H1 (cell line): Measurements from ENCODE around the gene STARD13. TPM values are rescaled to one million over a fixed set of nuclear protein-coding genes. Genes with fewer than 3 reads are reported as not detected.

Source experiments
- CTCF ChIA-PET: fragments of 300-600 bp; sonication (Branson Sonifier 250); formaldehyde crosslinking; loops from one replicate; lab custom pipeline; 2021; ENCODE audit not compliant: partially characterized antibody; lab: Charles Lee
- POLR2A ChIA-PET: fragments of 300-600 bp; sonication (Branson Sonifier 250); formaldehyde crosslinking; loops from one replicate; lab custom pipeline; 2021; ENCODE audit warnings: inconsistent platforms; ENCODE audit not compliant: partially characterized antibody; lab: Charles Lee
- DNase-seq, 2 experiments: peaks; one replicate each; pipeline versions ENCODE4 v3.0.0 to v3.0.0-alpha.2; 2010 to 2022; ENCODE audit warnings: low spot score in 2 of 2, low read depth in 1 of 2, mixed read lengths in 1 of 2
- FAIRE-seq: peaks from 2 replicates; lab custom pipeline; 2011; peaks lifted over from hg19 to GRCh38; lab: Jason Lieb, UNC
- H2AFZ ChIP-seq: 2 replicates; pipeline ENCODE4 v1.8.1; 2012; ENCODE audit warnings: low read length, inconsistent platforms
- H2AK5ac ChIP-seq: 2 replicates; pipeline ENCODE4 v1.6.1; 2013; ENCODE audit warnings: low read depth, low read length
- H2BK120ac ChIP-seq: replicated peaks from 2 replicates; pipeline ENCODE3; 2013; ENCODE audit warnings: low read depth, low read length, inconsistent platforms
- H2BK12ac ChIP-seq: 2 replicates; pipeline ENCODE4 v1.6.1; 2013; ENCODE audit warnings: low read depth, low read length
- H2BK15ac ChIP-seq: 2 replicates; pipeline ENCODE4 v1.6.1; 2013; ENCODE audit warnings: low read length
- H2BK20ac ChIP-seq: 2 replicates; pipeline ENCODE4 v1.6.1; 2013; ENCODE audit warnings: low read length
- H2BK5ac ChIP-seq: 2 replicates; pipeline ENCODE4 v1.6.1; 2013; ENCODE audit warnings: low read depth, low read length
- H3K14ac ChIP-seq: 2 replicates; pipeline ENCODE4 v1.6.1; 2013; ENCODE audit warnings: inconsistent platforms; ENCODE audit not compliant: insufficient read length
- H3K18ac ChIP-seq: 2 replicates; pipeline ENCODE4 v1.6.1; 2013; ENCODE audit warnings: low read length; ENCODE audit errors: extremely low read depth
- H3K23ac ChIP-seq: 2 replicates; pipeline ENCODE4 v1.6.1; 2013; ENCODE audit warnings: inconsistent platforms; ENCODE audit not compliant: insufficient read length
- H3K23me2 ChIP-seq: 2 replicates; pipeline ENCODE4 v1.6.1; 2013; ENCODE audit warnings: low read depth, low read length
- H3K27ac ChIP-seq: 2 replicates; pipeline ENCODE4 v1.6.1; 2011; ENCODE audit warnings: low read depth, low read length, inconsistent platforms
- H3K27me3 ChIP-seq, 4 experiments: replicated peaks in 1 of 4; 1 replicate in 1 of 4; 2 replicates in 3 of 4; pipeline versions ENCODE4 v1.6.1 to v1.8.1; 2011 to 2013; ENCODE audit warnings: low read length in 3 of 4, mild to moderate bottlenecking in 3 of 4, inconsistent platforms in 2 of 4, mixed read lengths in 2 of 4, moderate library complexity in 1 of 4; ENCODE audit not compliant: control insufficient read depth in 3 of 4, insufficient read depth in 3 of 4; ENCODE audit errors: extremely low read depth in 1 of 4
- H3K36me3 ChIP-seq, 4 experiments: 2 replicates each; pipeline versions ENCODE4 v1.6.1 to v1.8.1; 2011 to 2013; ENCODE audit warnings: mild to moderate bottlenecking in 4 of 4, low read length in 3 of 4, moderate library complexity in 2 of 4, control low read depth in 1 of 4, inconsistent platforms in 1 of 4; ENCODE audit not compliant: insufficient read depth in 4 of 4, control insufficient read depth in 2 of 4
- H3K4ac ChIP-seq: replicated peaks from 2 replicates; pipeline ENCODE3; 2013; ENCODE audit warnings: low read length, low read depth, mixed read lengths, inconsistent platforms; ENCODE audit not compliant: insufficient read length
- H3K4me1 ChIP-seq, 4 experiments: replicated peaks in 1 of 4; 1 replicate in 1 of 4; 2 replicates in 3 of 4; pipeline versions ENCODE4 v1.6.1 to v1.8.1; 2011 to 2013; ENCODE audit warnings: low read length in 3 of 4, inconsistent platforms in 2 of 4, mixed read lengths in 1 of 4; ENCODE audit not compliant: insufficient read depth in 4 of 4, control insufficient read depth in 3 of 4
- H3K4me2 ChIP-seq, 2 experiments: 2 replicates each; pipeline versions ENCODE4 v1.6.1 to v1.8.1; 2011 to 2013; ENCODE audit warnings: low read depth in 2 of 2, low read length in 2 of 2, control low read depth in 1 of 2, inconsistent platforms in 1 of 2, mild to moderate bottlenecking in 1 of 2; ENCODE audit not compliant: insufficient read depth in 1 of 2
- H3K4me3 ChIP-seq, 4 experiments: fragments of 200-600, 300-600 bp in 1 of 4; sonication (generic), shearing (Covaris generic), sonication (Bioruptor Twin) in 1 of 4; 2 replicates each; pipeline versions ENCODE4 v1.5.1 to v1.8.1; 2011 to 2016; ENCODE audit warnings: low read length in 4 of 4, low read depth in 3 of 4, control low read depth in 2 of 4, inconsistent platforms in 2 of 4, mild to moderate bottlenecking in 2 of 4, mixed read lengths in 1 of 4, moderate library complexity in 1 of 4; ENCODE audit not compliant: insufficient read depth in 2 of 4; ENCODE audit errors: extremely low read depth in 1 of 4
- H3K56ac ChIP-seq: replicated peaks from 2 replicates; pipeline ENCODE3; 2013; ENCODE audit warnings: low read depth, mild to moderate bottlenecking, mixed read lengths, low read length, inconsistent platforms; ENCODE audit not compliant: insufficient read length
- H3K79me1 ChIP-seq: 2 replicates; pipeline ENCODE4 v1.6.1; 2013; ENCODE audit warnings: low read depth, low read length, control low read depth
- H3K79me2 ChIP-seq, 2 experiments: 2 replicates each; pipeline versions ENCODE4 v1.6.1 to v1.8.1; 2012 to 2013; ENCODE audit warnings: low read length in 2 of 2, mild to moderate bottlenecking in 2 of 2, inconsistent platforms in 1 of 2; ENCODE audit not compliant: insufficient read depth in 2 of 2, control insufficient read depth in 1 of 2
- H3K9ac ChIP-seq, 4 experiments: replicated peaks in 1 of 4; 1 replicate in 1 of 4; 2 replicates in 3 of 4; pipeline versions ENCODE4 v1.6.1 to v1.8.1; 2011 to 2013; ENCODE audit warnings: low read depth in 3 of 4, low read length in 3 of 4, control low read depth in 2 of 4, mild to moderate bottlenecking in 2 of 4, moderate library complexity in 2 of 4, inconsistent platforms in 1 of 4; ENCODE audit errors: extremely low read depth in 1 of 4
- H3K9me3 ChIP-seq, 2 experiments: 2 replicates each; pipeline versions ENCODE4 v1.6.1 to v1.8.1; 2012 to 2013; ENCODE audit warnings: mild to moderate bottlenecking in 2 of 2, moderate library complexity in 2 of 2, control low read depth in 1 of 2, inconsistent platforms in 1 of 2, low read depth in 1 of 2, low read length in 1 of 2, mixed read lengths in 1 of 2; ENCODE audit not compliant: insufficient read depth in 2 of 2
- H4K20me1 ChIP-seq, 2 experiments: replicated peaks in 1 of 2; 2 replicates each; pipeline versions ENCODE3 to v1.8.1; 2011 to 2013; ENCODE audit warnings: inconsistent platforms in 2 of 2, low read length in 2 of 2, mild to moderate bottlenecking in 1 of 2; ENCODE audit not compliant: insufficient read depth in 2 of 2, control insufficient read depth in 1 of 2
- H4K5ac ChIP-seq: 2 replicates; pipeline ENCODE4 v1.6.1; 2013; ENCODE audit warnings: low read length, low read depth, mixed read lengths, inconsistent platforms; ENCODE audit not compliant: insufficient read length
- H4K8ac ChIP-seq: 2 replicates; pipeline ENCODE4 v1.8.0; 2013; ENCODE audit warnings: mild to moderate bottlenecking, moderate library complexity, low read length, inconsistent platforms; ENCODE audit not compliant: insufficient read depth; ENCODE audit errors: extremely low read depth
- H4K91ac ChIP-seq: replicated peaks from 2 replicates; pipeline ENCODE3; 2013; ENCODE audit warnings: low read length, mixed read lengths, inconsistent platforms; ENCODE audit not compliant: insufficient read length
- ATF3 ChIP-seq: IDR thresholded peaks from 2 replicates; pipeline ENCODE4 v1.6.1; 2011; ENCODE audit warnings: low read depth, mild to moderate bottlenecking, low read length; ENCODE audit not compliant: insufficient read depth
- BRCA1 ChIP-seq: IDR thresholded peaks from 2 replicates; pipeline ENCODE4 v1.6.1; 2012; ENCODE audit warnings: low read depth, low read length, improper control_type of control experiment
- HDAC2 ChIP-seq, 2 experiments: fragments of 300-600 bp in 1 of 2; sonication (generic) in 1 of 2; IDR thresholded peaks; 2 replicates each; pipeline ENCODE4 v1.6.1; 2011 to 2012; ENCODE audit warnings: low read depth in 2 of 2, low read length in 2 of 2, mild to moderate bottlenecking in 2 of 2, moderate library complexity in 2 of 2, borderline replicate concordance in 1 of 2, inconsistent platforms in 1 of 2
- NANOG ChIP-seq: IDR thresholded peaks from 2 replicates; pipeline ENCODE4 v1.6.1; 2011; ENCODE audit warnings: low read length, low read depth, mild to moderate bottlenecking, inconsistent platforms; ENCODE audit not compliant: insufficient read depth, poor library complexity, severe bottlenecking
- SP1 ChIP-seq: IDR thresholded peaks from 2 replicates; pipeline ENCODE4 v1.6.1; 2011; ENCODE audit warnings: low read depth, low read length
- TAF7 ChIP-seq: optimal IDR thresholded peaks from 2 replicates; pipeline ENCODE3; 2011; ENCODE audit warnings: low read depth, mild to moderate bottlenecking, inconsistent platforms, low read length, moderate library complexity, borderline replicate concordance
- TCF12 ChIP-seq: IDR thresholded peaks from 2 replicates; pipeline ENCODE4 v1.6.1; 2011; ENCODE audit warnings: low read depth, mild to moderate bottlenecking, low read length
- WGBS, 2 experiments: shearing (Covaris generic) in 1 of 2; methylation state at CpG; one replicate each; pipeline versions ENCODE4 v1.1.6 to v1.1.7; 2013 to 2015; ENCODE audit warnings: low lambda C conversion rate in 2 of 2, mixed read lengths in 2 of 2, inconsistent platforms in 1 of 2, low coverage in 1 of 2, missing lambda C conversion rate in 1 of 2; ENCODE audit not compliant: insufficient replicate concordance in 2 of 2, insufficient coverage in 1 of 2, insufficient read length in 1 of 2; ENCODE audit errors: extremely low coverage in 1 of 2, missing lambda C conversion rate in 1 of 2; 5-methylcytosine and 5-hydroxymethylcytosine counted together
- polyA plus RNA-seq, 7 experiments: library from polyadenylated mRNA; depleted of rRNA in 3 of 7; stranded (reverse) in 5 of 7; unstranded in 2 of 7; fragments of >200 nt in 5 of 7; fragments of 200-250 nt in 2 of 7; gene quantifications; 1 replicate in 5 of 7; 2 replicates in 1 of 7; 4 replicates in 1 of 7; pipeline versions ENCODE4 v1.2.1 to v1.2.3, GENCODE V29; 2011 to 2013; ENCODE audit warnings: missing spikeins in 2 of 7, mixed read lengths in 2 of 7
- total RNA-seq: library from RNA; stranded (reverse); fragmentation: NEBNext Ultra II Directional; extraction: Animal tissue kit (Norgen Biotek cat#: 25700); gene quantifications from 2 replicates; pipeline ENCODE4 v1.2.1, GENCODE V29; 2021

The STARD13 gene
- total and polyA plus RNA-seq, 2 of the 8 experiments (the other 6 are each of a cell fraction or from before 2014, with no cell fraction given): 0.82 to 2.9 TPM

DNA sequence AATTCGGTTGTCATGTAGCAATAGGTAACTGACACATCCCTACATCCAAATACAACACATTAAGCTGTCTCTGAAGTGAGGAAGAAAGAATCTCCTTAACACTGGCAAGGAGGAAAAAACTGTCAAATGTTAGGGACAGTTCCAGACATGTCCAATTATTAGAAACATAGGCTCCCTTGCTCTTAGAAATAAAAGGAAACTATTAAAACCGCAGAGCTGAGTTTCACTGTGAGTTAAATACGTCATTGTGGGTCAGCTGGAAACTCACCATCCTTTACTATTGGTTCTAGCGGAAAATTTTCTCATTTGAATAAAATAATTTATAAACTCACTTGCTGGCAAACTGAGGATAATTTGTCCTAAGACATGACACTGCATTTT, 40.7 kb downstream of the STARD13 start:
- DNase-seq: no peak
- H2AFZ ChIP-seq: no peak overlapping the region
- no peak overlapping the region for H2BK20ac ChIP-seq
- H2BK5ac ChIP-seq: no peak overlapping the region
- no peaks in the 10 kb centered on the region for H3K4me1 ChIP-seq
- H3K56ac ChIP-seq: no peak overlapping the region
- no peak overlapping the region for H3K9ac ChIP-seq
- no peak overlapping the region for H4K91ac ChIP-seq
- H2BK12ac ChIP-seq: no peak overlapping the region
- ChIA-PET CTCF (interaction anchor here (1.4 to 3.1 kb wide), 4 partner anchors 9 to 19 kb away, joined by 4 to 11 read pairs (median 6); no protein-coding TSS in a partner anchor), POLR2A (no interaction called here)
- no peak overlapping the region for H3K14ac ChIP-seq
- H4K5ac ChIP-seq: no peak overlapping the region
- no peak overlapping the region for H2AK5ac ChIP-seq
- no peaks in the 10 kb centered on the region for H4K20me1 ChIP-seq
- TF ChIP-seq TAF7 (no peak), HDAC2 (IDR thresholded peaks at IDR 0.05; ENCODE audit: borderline replicate concordance in 1 of 2, low read depth in 2 of 2, low read length in 2 of 2) (no peak), NANOG (no peak), ATF3 (no peak), SP1 (no peak), TCF12 (no peak), BRCA1 (no peak)
- no peak overlapping the region for H3K4me2 ChIP-seq
- peaks cover 3 to 8% of the 10 kb centered on the region in 2 experiments; a peak in 2 of 4 replicates for H3K9me3 ChIP-seq
- no peak overlapping the region for H2BK15ac ChIP-seq
- H3K23me2 ChIP-seq: no peaks in the 10 kb centered on the region
- no peak overlapping the region for H3K4me3 ChIP-seq
- H3K79me1 ChIP-seq: no peaks in the 10 kb centered on the region
- H3K18ac ChIP-seq: no peak overlapping the region
- no peaks in the 10 kb centered on the region for H3K27me3 ChIP-seq
- H3K27ac ChIP-seq: no peak overlapping the region
- H3K79me2 ChIP-seq: no peaks in the 10 kb centered on the region
- H4K8ac ChIP-seq: no peak overlapping the region
- no peak for FAIRE-seq
- no peak overlapping the region for H3K4ac ChIP-seq
- WGBS, 2 experiments: 86% methylated on average over 4 of the region's 4 CpGs; no CpG with 5 or more reads in 1 of the 2 experiments
- H3K23ac ChIP-seq: no peak overlapping the region
- H3K36me3 ChIP-seq: peaks cover 0 to 2% (median 0%) of the 10 kb centered on the region in 4 experiments; a peak in 1 of 8 replicates
- no peak overlapping the region for H2BK120ac ChIP-seq
